HCT116 (cell line): Measurements from ENCODE around the gene CAMKK2. TPM values are rescaled to one million over a fixed set of nuclear protein-coding genes. Genes with fewer than 3 reads are reported as not detected.

Source experiments
- ATAC-seq: fragments of 200-7000 bp; cut with Tn5 transposase; 2 replicates; pipeline ENCODE4 v1.9.1; 2020; ENCODE audit warnings: mild to moderate bottlenecking, moderate library complexity
- BruUV-seq: library from RNA; stranded (reverse); fragments of 400-500 nt; replicated peaks from 2 replicates; lab custom pipeline; 2021; lab: Mats Ljungman, UMichigan
- CTCF ChIA-PET: fragments of 300-600 bp; sonication (Branson Sonifier 250); formaldehyde crosslinking; loops from one replicate; lab custom pipeline; 2021; ENCODE audit warnings: antibody characterized with exemption; lab: Charles Lee
- POLR2A ChIA-PET: fragments of 300-600, 350-600 bp; sonication (Branson Sonifier 250); formaldehyde crosslinking; loops from one replicate; lab custom pipeline; 2021; ENCODE audit warnings: antibody characterized with exemption; lab: Charles Lee
- RAD21 ChIA-PET, 2 experiments: fragments of 300-600 bp; sonication (Branson Sonifier 250); formaldehyde crosslinking; loops; one replicate each; lab custom pipeline; 2023; ENCODE audit warnings: low total read pairs in 2 of 2; ENCODE audit not compliant: uncharacterized antibody in 2 of 2, unreplicated experiment in 2 of 2, low non-redundant PET in 1 of 2; lab: Charles Lee
- DNase-seq: peaks from one replicate; pipeline ENCODE4 v3.0.0-alpha.2; 2010; ENCODE audit warnings: low read depth, low spot score
- H2AFZ ChIP-seq: fragments of 200-600 bp; shearing (Covaris generic), sonication (generic); 2 replicates; pipeline ENCODE4 v1.6.1; 2017; ENCODE audit warnings: low read depth, mixed run types, mixed read lengths, antibody characterized with exemption, low read length; ENCODE audit not compliant: poor library complexity, severe bottlenecking
- H3K27ac ChIP-seq: 2 replicates; pipeline ENCODE4 v1.5.1; 2012; ENCODE audit warnings: low read depth, low read length
- H3K27me3 ChIP-seq: fragments of 200-600 bp; sonication (generic); 2 replicates; pipeline ENCODE4 v1.6.1; 2016; ENCODE audit warnings: mixed run types, low read length, mixed read lengths; ENCODE audit not compliant: insufficient read depth
- H3K36me3 ChIP-seq, 2 experiments: fragments of 200-500 bp in 1 of 2; fragments of 200-600 bp in 1 of 2; sonication (Bioruptor generic) in 1 of 2; sonication (generic) in 1 of 2; 2 replicates each; pipeline versions ENCODE4 v1.5.1 to v1.6.1; 2014 to 2016; ENCODE audit warnings: low read length in 2 of 2, inconsistent platforms in 1 of 2, mixed read lengths in 1 of 2, mixed run types in 1 of 2; ENCODE audit not compliant: insufficient read depth in 2 of 2, control insufficient read depth in 1 of 2
- H3K4me1 ChIP-seq, 2 experiments: fragments of 200-600 bp in 1 of 2; sonication (generic) in 1 of 2; 2 replicates each; pipeline versions ENCODE4 v1.5.1 to v1.6.1; 2012 to 2017; ENCODE audit warnings: low read length in 2 of 2, inconsistent platforms in 1 of 2, mild to moderate bottlenecking in 1 of 2, mixed read lengths in 1 of 2, mixed run types in 1 of 2, moderate library complexity in 1 of 2; ENCODE audit not compliant: insufficient read depth in 2 of 2, control insufficient read depth in 1 of 2
- H3K4me2 ChIP-seq: fragments of 200-600 bp; sonication (generic); 2 replicates; pipeline ENCODE4 v1.6.1; 2017; ENCODE audit warnings: mixed run types, low read length, mixed read lengths
- H3K4me3 ChIP-seq, 2 experiments: fragments of 200-600 bp in 1 of 2; sonication (generic) in 1 of 2; replicated peaks in 1 of 2; 2 replicates each; pipeline ENCODE4 v1.5.1; 2011 to 2016; ENCODE audit warnings: low read length in 2 of 2, control low read depth in 1 of 2, low read depth in 1 of 2, mild to moderate bottlenecking in 1 of 2, mixed read lengths in 1 of 2, mixed run types in 1 of 2
- H3K79me2 ChIP-seq: fragments of 200-600 bp; sonication (generic); 2 replicates; pipeline ENCODE4 v1.6.1; 2017; ENCODE audit warnings: mild to moderate bottlenecking, mixed run types, low read length, moderate library complexity, mixed read lengths; ENCODE audit not compliant: insufficient read depth
- H3K9ac ChIP-seq: fragments of 200-600 bp; sonication (generic); 2 replicates; pipeline ENCODE4 v1.6.1; 2016; ENCODE audit warnings: low read length, mixed read lengths
- H3K9me2 ChIP-seq: fragments of 200-600 bp; sonication (generic), shearing (Covaris generic); 2 replicates; pipeline ENCODE4 v1.6.1; 2017; ENCODE audit warnings: mixed run types, mild to moderate bottlenecking, moderate library complexity; ENCODE audit not compliant: insufficient read depth
- H3K9me3 ChIP-seq, 2 experiments: fragments of 200-500 bp in 1 of 2; fragments of 200-600 bp in 1 of 2; sonication (Bioruptor generic) in 1 of 2; sonication (generic) in 1 of 2; 2 replicates each; pipeline ENCODE4 v1.6.1; 2014 to 2017; ENCODE audit warnings: low read length in 2 of 2, mixed read lengths in 2 of 2, inconsistent platforms in 1 of 2, low read depth in 1 of 2, mild to moderate bottlenecking in 1 of 2, mixed run types in 1 of 2, moderate library complexity in 1 of 2; ENCODE audit not compliant: control insufficient read depth in 1 of 2, insufficient read depth in 1 of 2
- H4K20me1 ChIP-seq: fragments of 200-600 bp; sonication (generic), shearing (Covaris generic); 2 replicates; pipeline ENCODE4 v1.6.1; 2017; ENCODE audit warnings: mixed run types, mild to moderate bottlenecking, moderate library complexity; ENCODE audit not compliant: insufficient read depth
- CBX3 ChIP-seq: IDR thresholded peaks from 2 replicates; pipeline ENCODE4 v1.6.1; 2012; ENCODE audit warnings: low read depth
- CEBPB ChIP-seq: IDR thresholded peaks from 2 replicates; pipeline ENCODE4 v1.6.1; 2012; ENCODE audit warnings: low read depth
- CTCF ChIP-seq, 3 experiments: fragments of 200-600 bp in 1 of 3; sonication (generic) in 1 of 3; IDR thresholded peaks in 2 of 3; conservative IDR thresholded peaks in 1 of 3; 2 replicates each; pipeline ENCODE4 v1.5.1; 2012 to 2017; ENCODE audit warnings: low read depth in 2 of 3, low read length in 2 of 3, antibody characterized with exemption in 1 of 3, borderline replicate concordance in 1 of 3, control low read depth in 1 of 3, mild to moderate bottlenecking in 1 of 3, mixed read lengths in 1 of 3, mixed run types in 1 of 3, moderate library complexity in 1 of 3; ENCODE audit not compliant: insufficient read depth in 1 of 3
- ELF1 ChIP-seq: IDR thresholded peaks from 2 replicates; pipeline ENCODE4 v1.6.1; 2012; ENCODE audit warnings: low read depth, borderline replicate concordance
- EZH2 ChIP-seq: fragments of 200-600 bp; sonication (generic); IDR thresholded peaks from 2 replicates; pipeline ENCODE4 v1.6.1; 2017; ENCODE audit warnings: antibody characterized with exemption, mixed run types
- EZH2phosphoT487 ChIP-seq: fragments of 200-600 bp; IDR thresholded peaks from 2 replicates; pipeline ENCODE4 v1.6.1; 2018; ENCODE audit warnings: antibody characterized with exemption, borderline replicate concordance
- FOSL1 ChIP-seq: IDR thresholded peaks from 2 replicates; pipeline ENCODE4 v1.6.1; 2012; ENCODE audit warnings: low read depth
- MAX ChIP-seq: IDR thresholded peaks from 2 replicates; pipeline ENCODE4 v1.6.1; 2012
- POLR2AphosphoS5 ChIP-seq: IDR thresholded peaks from 2 replicates; pipeline ENCODE4 v1.6.1; 2011; ENCODE audit warnings: mild to moderate bottlenecking, low read depth, low read length, moderate library complexity
- TCF7L2 ChIP-seq: IDR thresholded peaks from 2 replicates; pipeline ENCODE4 v1.7.0; 2011; ENCODE audit warnings: borderline replicate concordance, inconsistent platforms; ENCODE audit not compliant: insufficient read depth, insufficient read length; ENCODE audit errors: extremely low read depth
- ZFX ChIP-seq: fragments of 450-650 bp; IDR thresholded peaks from 2 replicates; pipeline ENCODE4 v1.6.1; 2017
- ZNF274 ChIP-seq: fragments of 200-500 bp; sonication (Bioruptor generic); IDR thresholded peaks from 2 replicates; pipeline ENCODE4 v1.6.1; 2014; ENCODE audit warnings: mild to moderate bottlenecking, low read depth, low read length, inconsistent platforms
- intact Hi-C: fragments of 100-400 bp; cut with micrococcal nuclease; formaldehyde crosslinking; loops from 2 replicates; pipeline ENCODE4 v1.10.0; 2022
- total RNA-seq: library from RNA; stranded (reverse); gene quantifications from one replicate; pipeline ENCODE4 v1.2.1, GENCODE V29; 2021; ENCODE audit not compliant: unreplicated experiment

CAMKK2 gene
- total RNA-seq, 1 experiment from 2014 or later: 33.8 TPM

- no peak for TF ChIP-seq FOSL1
These were observed 11.7 kb downstream of the CAMKK2 start (continued) for GRCh38 chr12:121284551-121285390.

- H3K36me3 ChIP-seq: no peaks in the 10 kb centered on the region
- no peaks in the 10 kb centered on the region; a peak in 1 of 4 replicates for H3K4me1 ChIP-seq
- ChIA-PET POLR2A (no interaction called here), RAD21 (no interaction called here), CTCF (no interaction called here)
- no peak overlapping the region for H3K4me3 ChIP-seq
- TF ChIP-seq FOSL1 (no peak), MAX (no peak), CBX3 (no peak)
- H3K9ac ChIP-seq: no peak overlapping the region
- no peak for ATAC-seq
- intact Hi-C loops: no loop called here
- H3K9me2 ChIP-seq: no peaks in the 10 kb centered on the region
- no peaks in the 10 kb centered on the region for H3K9me3 ChIP-seq
- no peaks in the 10 kb centered on the region for H3K27me3 ChIP-seq
- no peak overlapping the region for H2AFZ ChIP-seq
- no TSS peak for BruUV-seq
- DNase-seq: no peak
- no peaks in the 10 kb centered on the region for H4K20me1 ChIP-seq
- no peak overlapping the region for H3K27ac ChIP-seq
- no peak overlapping the region for H3K4me2 ChIP-seq
- H3K79me2 ChIP-seq: peaks cover 33% of the 10 kb centered on the region; the same call in 1 of the 2 replicates
These were observed 12.7 kb downstream of the CAMKK2 start for GRCh38 chr12:121283841-121284240.

GRCh38 chr12:121283388-121283787, 13.1 kb downstream of the CAMKK2 start:
- no peaks in the 10 kb centered on the region for H3K9me3 ChIP-seq
- TF ChIP-seq POLR2AphosphoS5 (no peak), FOSL1 (no peak), ELF1 (no peak), CEBPB (no peak), MAX (no peak), TCF7L2 (no peak), CTCF (IDR thresholded peaks at IDR 0.05 in 2 of 3, conservative IDR thresholded peaks at IDR 0.05 in 1 of 3; ENCODE audit: borderline replicate concordance in 1 of 3, insufficient read depth in 1 of 3, low read depth in 2 of 3, low read length in 2 of 3) (no peak), ZNF274 (no peak), EZH2phosphoT487 (no peak), EZH2 (no peak), ZFX (no peak)

More at GRCh38 chr12:121283388-121283787, 13.1 kb downstream of the CAMKK2 start:
- no peak for DNase-seq
- ATAC-seq: no peak
- no peak overlapping the region for H2AFZ ChIP-seq
- peaks cover 35% of the 10 kb centered on the region; the same call in 1 of the 2 replicates for H3K79me2 ChIP-seq
- no peak overlapping the region for H3K9ac ChIP-seq
- no peaks in the 10 kb centered on the region for H3K36me3 ChIP-seq
- H3K4me1 ChIP-seq: no peaks in the 10 kb centered on the region; a peak in 1 of 4 replicates
- intact Hi-C loops: no loop called here
- H3K9me2 ChIP-seq: no peaks in the 10 kb centered on the region
- H3K27ac ChIP-seq: no peak overlapping the region
- no peak overlapping the region for H3K4me3 ChIP-seq
- ChIA-PET POLR2A (no interaction called here), RAD21 (no interaction called here), CTCF (no interaction called here)
- H4K20me1 ChIP-seq: no peaks in the 10 kb centered on the region
- BruUV-seq: no TSS peak
- no peaks in the 10 kb centered on the region for H3K27me3 ChIP-seq
- H3K4me2 ChIP-seq: no peak overlapping the region
